Smooth muscle cell (in vitro differentiated cells): ENCODE measurements around the gene EVI5L. TPM values are rescaled to one million over a fixed set of nuclear protein-coding genes. Genes with fewer than 3 reads are reported as not detected.
"Not testable (repeated sequence)": the region's sequence is repeated elsewhere in the genome, so short reads cannot be mapped to it uniquely, and the experiment has no call there.

Experiments
- DNase-seq: peaks from one replicate; lab custom pipeline; 2025; ENCODE audit not compliant: unreplicated experiment; lab: John Stamatoyannopoulos, UW
- H2AFZ ChIP-seq: fragments of 200-600 bp; sonication (generic); 2 replicates; pipeline ENCODE4 v1.6.0; 2016; ENCODE audit warnings: antibody characterized with exemption, low read depth, mild to moderate bottlenecking
- H3F3A ChIP-seq: fragments of 200-600 bp; sonication (generic); 2 replicates; pipeline ENCODE4 v1.6.0; 2017; ENCODE audit warnings: antibody characterized with exemption, low read depth
- H3K27ac ChIP-seq: fragments of 200-600 bp; sonication (generic); 2 replicates; pipeline ENCODE4 v1.5.1; 2016; ENCODE audit warnings: low read depth, mild to moderate bottlenecking
- H3K27me3 ChIP-seq: fragments of 200-600 bp; sonication (generic); 2 replicates; pipeline ENCODE4 v1.6.1; 2016; ENCODE audit warnings: low read depth, mild to moderate bottlenecking
- H3K36me3 ChIP-seq: fragments of 200-600 bp; sonication (generic); 2 replicates; pipeline ENCODE4 v1.5.1; 2016; ENCODE audit warnings: low read depth
- H3K4me1 ChIP-seq: fragments of 200-600 bp; sonication (generic); 2 replicates; pipeline ENCODE4 v1.5.1; 2016; ENCODE audit warnings: low read depth
- H3K4me2 ChIP-seq: fragments of 200-600 bp; sonication (generic); 2 replicates; pipeline ENCODE4 v1.6.0; 2016; ENCODE audit warnings: mild to moderate bottlenecking
- H3K4me3 ChIP-seq: fragments of 200-600 bp; sonication (generic); 2 replicates; pipeline ENCODE4 v1.5.1; 2016; ENCODE audit warnings: mild to moderate bottlenecking
- H3K79me2 ChIP-seq: fragments of 200-600 bp; sonication (generic); 2 replicates; pipeline ENCODE4 v1.6.0; 2016; ENCODE audit warnings: low read depth, mild to moderate bottlenecking
- H3K9ac ChIP-seq: fragments of 200-600 bp; sonication (generic); 2 replicates; pipeline ENCODE4 v1.6.0; 2016; ENCODE audit warnings: low read depth
- H3K9me3 ChIP-seq: fragments of 200-600 bp; sonication (generic); replicated peaks from 2 replicates; pipeline ENCODE4 v1.5.1; 2016; ENCODE audit warnings: low read depth
- H4K20me1 ChIP-seq: fragments of 200-600 bp; sonication (generic); 2 replicates; pipeline ENCODE4 v1.6.0; 2016; ENCODE audit warnings: low read depth
- WGBS: methylation state at CpG from one replicate; pipeline ENCODE4 v1.1.7; 2016; ENCODE audit warnings: low lambda C conversion rate; 5-methylcytosine and 5-hydroxymethylcytosine counted together
- polyA plus RNA-seq: library from polyadenylated mRNA; unstranded; fragments of >200 nt; fragmentation: Nextera tagmentation; extraction: Ambion mirVana; gene quantifications from 2 replicates; pipeline ENCODE4 v1.2.1, GENCODE V29; 2016
- total RNA-seq: library from RNA; depleted of rRNA; stranded (reverse); fragments of >200 nt; gene quantifications from 2 replicates; pipeline ENCODE4 v1.2.3, GENCODE V29; 2014
- TF ChIP-seq, protein P1 (sequence below): fragments of 200-600 bp; sonication (generic); IDR thresholded peaks from 2 replicates; pipeline ENCODE4 v1.5.1; 2017; ENCODE audit warnings: borderline replicate concordance, mild to moderate bottlenecking, antibody characterized with exemption; ENCODE audit not compliant: insufficient read depth, poor library complexity, severe bottlenecking

EVI5L gene
- total and polyA plus RNA-seq, 2 experiments from 2014 or later: 8.8 to 21.2 TPM

DNA sequence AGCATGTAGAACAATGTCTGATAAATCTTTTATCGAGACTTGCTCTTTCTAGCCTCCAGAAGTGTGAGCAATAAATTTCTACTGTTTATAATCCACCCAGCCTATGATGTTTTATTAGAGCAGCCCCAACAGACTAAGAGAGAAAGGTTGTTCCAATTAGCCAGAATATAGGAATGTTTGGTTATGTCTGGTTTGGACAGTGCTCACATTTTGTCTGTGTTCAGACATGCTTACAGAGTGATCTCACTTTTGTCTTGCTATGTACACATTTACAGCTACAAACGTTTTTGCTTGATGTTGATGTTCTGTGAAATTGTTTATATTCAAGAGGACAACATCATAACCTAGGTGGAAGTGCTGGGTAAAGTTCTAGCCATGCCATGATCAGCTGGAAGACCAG, 18.0 kb upstream of the EVI5L start:
- WGBS: 44% methylated on average over 2 of the region's 2 CpGs
- H3K4me2 ChIP-seq: no peak overlapping the region
- no peak overlapping the region for H3K4me3 ChIP-seq
- H3K79me2 ChIP-seq: no peaks in the 10 kb centered on the region
- no peaks in the 10 kb centered on the region for H3K9me3 ChIP-seq
- no peak overlapping the region for H2AFZ ChIP-seq
- H3K27ac ChIP-seq: no peak overlapping the region
- no peaks in the 10 kb centered on the region for H4K20me1 ChIP-seq
- H3K36me3 ChIP-seq: no peaks in the 10 kb centered on the region
- H3K4me1 ChIP-seq: no peaks in the 10 kb centered on the region
- H3K9ac ChIP-seq: no peak overlapping the region
- DNase-seq: no peak
- no peaks in the 10 kb centered on the region for H3K27me3 ChIP-seq
- H3F3A ChIP-seq: no peaks in the 10 kb centered on the region
- TF ChIP-seq, protein P1, sequence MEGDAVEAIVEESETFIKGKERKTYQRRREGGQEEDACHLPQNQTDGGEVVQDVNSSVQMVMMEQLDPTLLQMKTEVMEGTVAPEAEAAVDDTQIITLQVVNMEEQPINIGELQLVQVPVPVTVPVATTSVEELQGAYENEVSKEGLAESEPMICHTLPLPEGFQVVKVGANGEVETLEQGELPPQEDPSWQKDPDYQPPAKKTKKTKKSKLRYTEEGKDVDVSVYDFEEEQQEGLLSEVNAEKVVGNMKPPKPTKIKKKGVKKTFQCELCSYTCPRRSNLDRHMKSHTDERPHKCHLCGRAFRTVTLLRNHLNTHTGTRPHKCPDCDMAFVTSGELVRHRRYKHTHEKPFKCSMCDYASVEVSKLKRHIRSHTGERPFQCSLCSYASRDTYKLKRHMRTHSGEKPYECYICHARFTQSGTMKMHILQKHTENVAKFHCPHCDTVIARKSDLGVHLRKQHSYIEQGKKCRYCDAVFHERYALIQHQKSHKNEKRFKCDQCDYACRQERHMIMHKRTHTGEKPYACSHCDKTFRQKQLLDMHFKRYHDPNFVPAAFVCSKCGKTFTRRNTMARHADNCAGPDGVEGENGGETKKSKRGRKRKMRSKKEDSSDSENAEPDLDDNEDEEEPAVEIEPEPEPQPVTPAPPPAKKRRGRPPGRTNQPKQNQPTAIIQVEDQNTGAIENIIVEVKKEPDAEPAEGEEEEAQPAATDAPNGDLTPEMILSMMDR: no peak

DNA sequence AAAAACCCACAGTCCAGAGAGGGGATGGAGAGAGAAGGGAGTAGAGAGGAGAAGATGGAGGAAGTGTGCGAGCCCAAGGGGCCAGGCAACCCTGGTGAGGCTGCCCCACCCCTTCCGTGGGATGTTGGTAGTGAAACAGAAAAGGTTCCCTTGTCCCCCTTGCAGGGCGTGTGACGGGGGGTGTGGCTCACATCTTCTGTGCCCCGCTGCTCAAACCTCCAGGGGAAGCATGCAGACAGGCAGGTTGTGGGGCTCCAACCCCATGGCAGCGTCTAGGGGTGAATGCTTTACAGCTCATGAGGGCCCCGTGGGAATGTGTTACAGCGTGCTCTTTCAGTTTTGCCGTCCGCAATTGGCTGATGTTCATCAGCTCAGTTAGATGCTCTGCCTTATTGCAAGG, 14.7 kb upstream of the EVI5L start:
- Histone ChIP-seq H3K9me3 (no peaks in the 10 kb centered on the region), H3K4me1 (no peaks in the 10 kb centered on the region), H3K9ac (no peak overlapping the region), H2AFZ (no peak overlapping the region), H3K36me3 (no peaks in the 10 kb centered on the region), H3F3A (no peaks in the 10 kb centered on the region), H3K27ac (no peak overlapping the region), H3K79me2 (no peaks in the 10 kb centered on the region), H3K4me2 (no peak overlapping the region), H3K27me3 (no peaks in the 10 kb centered on the region), H4K20me1 (no peaks in the 10 kb centered on the region), H3K4me3 (no peak overlapping the region)
- WGBS: 73% methylated on average over 10 of the region's 10 CpGs
- no peak for DNase-seq
- TF ChIP-seq, protein P1: no peak

DNA sequence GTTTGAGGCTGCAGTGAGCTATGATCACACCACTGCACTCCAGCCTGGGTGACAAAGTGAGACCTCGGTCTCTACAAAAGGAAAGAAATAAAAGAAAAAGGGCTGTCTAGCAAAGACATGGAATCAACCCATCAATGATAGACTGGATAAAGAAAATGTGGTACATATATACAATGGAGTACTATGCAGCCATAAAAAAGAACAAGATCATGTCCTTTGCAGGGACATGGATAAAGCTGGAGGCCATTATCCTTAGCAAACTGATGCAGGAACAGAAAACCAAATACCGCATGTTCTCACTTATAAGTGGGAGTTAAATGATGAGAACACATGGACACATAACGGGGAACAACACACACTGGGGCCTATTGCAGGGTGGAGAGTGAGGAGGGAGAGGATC, 14.0 kb upstream of the EVI5L start:
- DNase-seq: not testable (repeated sequence)
- WGBS: 90% methylated on average over 3 of the region's 3 CpGs

DNA sequence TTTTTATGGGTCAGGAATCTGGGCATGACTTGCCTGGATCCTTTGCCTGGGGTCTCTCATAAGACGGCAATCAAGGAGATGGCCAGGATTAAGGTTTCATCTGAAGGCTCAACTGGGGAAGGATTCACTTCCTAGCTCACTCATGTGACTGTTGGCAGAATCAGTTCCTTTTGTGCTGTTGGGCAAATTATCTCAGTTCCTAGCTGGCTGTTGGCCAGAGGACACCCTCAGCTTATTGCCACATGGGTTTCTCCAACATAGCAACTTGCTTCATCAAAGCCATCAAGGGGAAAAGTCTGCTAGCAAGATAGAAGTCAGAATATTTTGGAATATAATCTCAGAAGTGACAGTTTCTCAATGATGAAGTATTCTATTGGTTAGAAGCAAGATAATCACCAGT, 12.2 kb upstream of the EVI5L start:
- Histone ChIP-seq H3K4me1 (no peaks in the 10 kb centered on the region), H3K79me2 (no peaks in the 10 kb centered on the region), H3K27ac (no peak overlapping the region), H3K9ac (no peak overlapping the region), H3K4me2 (no peak overlapping the region), H4K20me1 (no peaks in the 10 kb centered on the region), H3K4me3 (no peak overlapping the region), H3F3A (no peaks in the 10 kb centered on the region), H3K27me3 (no peaks in the 10 kb centered on the region), H3K36me3 (no peaks in the 10 kb centered on the region), H2AFZ (no peak overlapping the region), H3K9me3 (no peaks in the 10 kb centered on the region)
- no peak for DNase-seq
- WGBS: 96% methylated on average over 1 of the region's 1 CpG
- TF ChIP-seq, protein P1: no peak

More for the DNA sequence above, 14.0 kb upstream of the EVI5L start:
- H3K27me3 ChIP-seq, H4K20me1 ChIP-seq, H3F3A ChIP-seq, H3K4me2 ChIP-seq, H2AFZ ChIP-seq, H3K9ac ChIP-seq, H3K79me2 ChIP-seq, H3K4me3 ChIP-seq, H3K4me1 ChIP-seq, H3K27ac ChIP-seq, H3K36me3 ChIP-seq, H3K9me3 ChIP-seq: not testable (repeated sequence)
